Fibroblast of skin of abdomen (primary cell): Measurements from ENCODE around the gene FRMD5.
"Not testable (repeated sequence)": the region's sequence is repeated elsewhere in the genome, so short reads cannot be mapped to it uniquely, and the experiment has no call there.

Source experiments
- DNase-seq: peaks from one replicate; pipeline ENCODE4 v3.0.0-alpha.2; 2013

Gene FRMD5

DNA sequence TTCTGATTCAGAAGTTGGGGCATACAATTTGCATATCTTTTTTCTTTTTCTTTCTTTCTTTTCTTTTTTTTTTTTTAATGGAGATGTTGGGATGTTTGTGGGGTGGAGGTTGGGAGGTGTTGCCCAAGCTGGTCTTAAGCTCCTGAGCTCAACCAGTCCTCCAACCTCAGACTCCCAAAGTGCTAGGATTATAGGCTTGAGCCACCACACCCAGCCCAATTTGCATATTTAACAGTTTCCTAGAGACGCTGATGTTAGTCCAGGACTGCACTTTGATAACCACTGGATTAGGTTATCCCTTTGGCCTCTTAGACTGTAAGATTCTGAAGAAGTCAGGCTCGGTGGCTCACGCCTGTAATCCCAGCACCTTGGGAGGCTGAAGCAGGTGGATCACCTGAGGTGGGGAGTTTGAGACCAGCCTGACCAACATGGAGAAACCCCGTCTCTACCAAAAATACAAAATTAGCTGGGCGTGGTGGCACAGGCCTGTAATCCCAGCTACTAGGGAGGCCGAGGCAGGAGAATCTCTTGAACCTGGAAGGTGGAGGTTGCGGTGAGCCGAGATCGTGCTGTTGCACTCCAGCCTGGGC, 365.0 kb downstream of the FRMD5 start:
- DNase-seq = not testable (repeated sequence)

DNA sequence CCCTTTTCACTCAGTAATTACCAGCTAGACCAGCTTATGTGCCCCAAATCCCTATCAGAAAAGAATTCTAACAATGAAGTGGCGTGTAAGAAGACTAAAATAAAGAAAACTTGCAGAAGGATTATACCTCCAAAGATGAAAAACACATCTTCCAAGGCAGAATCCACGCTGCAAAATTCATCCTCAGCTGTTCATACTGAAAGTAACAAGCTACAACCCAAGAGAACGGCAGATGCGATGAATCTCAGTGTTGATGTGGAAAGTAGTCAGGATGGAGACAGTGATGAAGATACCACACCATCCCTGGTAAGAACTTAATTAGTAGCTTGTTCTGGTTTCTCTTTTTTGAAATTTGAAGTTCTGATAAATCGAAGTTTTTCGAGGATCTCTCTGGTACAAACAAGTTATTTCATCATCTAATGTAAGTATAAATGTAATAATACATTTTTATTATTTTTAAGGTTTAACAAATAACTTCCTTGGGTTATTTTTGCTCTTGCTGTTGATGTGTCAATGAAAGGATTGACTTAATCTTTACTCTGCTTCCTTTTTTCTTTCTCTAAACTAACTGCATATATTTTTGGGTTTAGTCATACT, 366.9 kb downstream of the FRMD5 start:
- peak; percentile 11 for DNase-seq

- DNase-seq = peak; percentile 84
Measured at GRCh38 chr15:43826508-43827341, 368.3 kb downstream of the FRMD5 start, which contains the start of gene WDR76. Gene WDR76, plus strand, starts transcription at chr15:43827002. Its CDS starts 31 bp downstream, at chr15:43827033.

DNA sequence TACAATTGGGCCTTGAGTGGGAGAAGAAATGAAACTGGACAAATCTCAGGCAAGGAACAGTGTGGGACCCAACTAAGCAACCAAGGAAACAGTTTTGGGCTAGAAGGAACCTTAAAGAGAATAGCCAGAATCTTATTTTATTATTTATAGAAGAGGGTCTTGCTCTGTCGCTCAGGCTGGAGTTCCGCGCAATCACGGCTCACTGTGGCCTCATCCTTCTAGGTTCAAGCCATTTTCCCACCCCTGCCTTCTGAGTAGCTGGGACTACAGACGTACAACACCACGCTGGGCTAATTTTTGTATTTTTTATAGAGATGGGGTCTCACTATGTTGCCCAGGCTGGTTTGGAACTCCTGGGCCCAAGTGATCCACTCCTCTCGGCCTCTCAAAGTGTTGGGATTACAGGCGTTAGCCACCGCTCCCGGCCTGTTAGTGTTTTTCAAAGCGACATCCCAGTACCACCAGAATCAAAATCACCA, 369.0 kb downstream of the FRMD5 start:
- no peak for DNase-seq

DNA sequence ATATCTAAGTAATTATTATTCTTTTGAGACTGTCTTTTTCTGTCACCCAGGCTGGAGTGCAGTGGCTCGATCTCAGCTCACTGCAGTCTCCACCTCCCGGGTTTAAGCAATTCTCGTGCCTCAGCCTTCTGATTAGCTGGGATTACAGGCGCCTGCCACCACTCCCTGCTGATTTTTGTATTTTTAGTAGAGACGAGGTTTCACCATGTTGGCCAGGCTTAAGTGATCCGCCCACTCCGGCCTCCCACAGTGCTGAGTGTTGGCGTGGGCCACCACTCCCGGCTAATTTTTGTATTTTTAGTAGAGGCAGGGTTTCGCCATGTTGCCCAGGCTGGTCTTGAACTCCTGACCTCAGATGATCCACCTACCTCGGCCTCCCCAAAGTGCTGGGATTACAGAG, 369.8 kb downstream of the FRMD5 start:
- not testable (repeated sequence) for DNase-seq

DNA sequence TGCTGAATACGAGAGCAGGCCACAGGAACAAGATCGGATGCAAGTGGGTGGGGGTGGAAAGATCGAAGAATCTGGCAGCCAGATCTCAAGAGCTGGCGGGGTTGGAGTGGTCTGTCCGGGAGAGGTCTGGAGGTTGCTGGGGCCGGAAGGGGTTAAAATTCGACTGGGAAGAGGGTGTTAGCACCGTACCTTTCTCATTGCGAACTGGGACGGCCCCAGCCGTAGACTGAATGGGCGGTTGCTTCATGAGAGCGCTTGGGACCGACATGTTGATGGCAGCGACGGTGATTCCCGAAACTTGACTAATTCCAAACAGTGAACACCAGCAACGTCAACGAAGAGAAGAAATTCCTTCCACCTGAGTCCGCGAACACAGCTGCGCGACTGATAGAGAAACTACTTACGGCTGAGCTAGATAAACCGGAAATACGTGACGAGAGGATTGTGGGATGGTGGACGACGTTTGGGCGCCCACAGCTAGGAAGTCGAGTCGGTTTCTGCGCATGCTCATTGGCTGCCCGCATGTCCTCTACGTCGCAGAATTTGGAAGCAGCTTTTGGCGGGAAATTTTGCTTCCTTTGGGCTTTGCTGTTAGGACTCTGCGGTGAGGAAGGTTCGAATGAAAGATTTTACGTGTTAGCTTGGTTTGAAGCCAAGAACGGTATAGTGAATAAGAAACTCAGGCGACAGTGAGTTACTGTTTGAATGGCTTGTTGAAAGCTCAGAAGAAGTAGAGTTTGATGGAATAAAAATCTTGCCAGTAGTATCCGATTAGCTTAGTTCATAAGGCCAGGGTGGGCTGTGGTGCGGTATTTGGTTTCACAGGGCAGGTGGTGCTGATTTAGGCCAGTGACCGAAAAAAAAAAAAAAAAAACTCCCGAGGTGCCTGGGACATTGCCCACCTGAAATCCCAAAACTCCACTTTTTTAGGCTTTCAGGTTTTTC, 370.5 kb downstream of the FRMD5 start, which contains the start of gene MFAP1:
Gene MFAP1, minus strand, starts transcription at position 389 of the 945 bp plus-strand sequence. Its CDS starts 121 bp downstream, at position 268.
- DNase-seq = peak; percentile 98

- DNase-seq = no peak
Measured at GRCh38 chr15:43821505-43821904, 373.6 kb downstream of the FRMD5 start.
